KMS-11 (cell line): Measurements from ENCODE around the gene ST8SIA3.

Source experiments
- H2AFZ ChIP-seq: fragments of 200-600 bp; sonication (generic); 2 replicates; pipeline ENCODE4 v1.6.1; 2016; ENCODE audit warnings: antibody characterized with exemption, mixed run types, low read depth
- H3K27ac ChIP-seq: fragments of 200-600 bp; sonication (generic); 2 replicates; pipeline ENCODE4 v1.6.1; 2016; ENCODE audit warnings: mild to moderate bottlenecking, mixed run types
- H3K27me3 ChIP-seq: fragments of 200-600 bp; sonication (generic); 2 replicates; pipeline ENCODE4 v1.6.1; 2017; ENCODE audit warnings: mild to moderate bottlenecking, low read depth, mixed run types, moderate library complexity; ENCODE audit not compliant: insufficient read depth
- H3K36me3 ChIP-seq: fragments of 200-600 bp; sonication (generic); 2 replicates; pipeline ENCODE4 v1.6.1; 2017; ENCODE audit warnings: mild to moderate bottlenecking, mixed run types; ENCODE audit not compliant: insufficient read depth
- H3K4me1 ChIP-seq: fragments of 200-600 bp; sonication (generic); 2 replicates; pipeline ENCODE4 v1.6.1; 2016; ENCODE audit warnings: mild to moderate bottlenecking, low read depth, mixed run types; ENCODE audit not compliant: poor library complexity, severe bottlenecking
- H3K4me2 ChIP-seq: fragments of 200-600 bp; sonication (generic); 2 replicates; pipeline ENCODE4 v1.7.0; 2016; ENCODE audit warnings: mild to moderate bottlenecking, mixed run types
- H3K4me3 ChIP-seq: fragments of 200-600 bp; sonication (generic); IDR thresholded peaks from 2 replicates; pipeline ENCODE4 v1.6.1; 2017; ENCODE audit warnings: low read depth, low read length, mixed read lengths; ENCODE audit not compliant: insufficient read depth
- H3K79me2 ChIP-seq: fragments of 200-600 bp; sonication (generic); 2 replicates; pipeline ENCODE4 v1.6.1; 2016; ENCODE audit warnings: low read depth, mixed run types; ENCODE audit not compliant: insufficient read depth
- H3K9ac ChIP-seq: fragments of 200-600 bp; sonication (generic); 2 replicates; pipeline ENCODE4 v1.6.1; 2016; ENCODE audit warnings: mild to moderate bottlenecking, mixed run types
- H4K20me1 ChIP-seq: fragments of 200-600 bp; sonication (generic); 2 replicates; pipeline ENCODE4 v1.6.1; 2016; ENCODE audit warnings: mild to moderate bottlenecking, mixed run types; ENCODE audit not compliant: insufficient read depth
- CTCF ChIP-seq: fragments of 200-600 bp; sonication (generic); conservative IDR thresholded peaks from 2 replicates; pipeline ENCODE4 v1.6.1; 2017; ENCODE audit warnings: low read depth, mild to moderate bottlenecking, antibody characterized with exemption, low read length, moderate library complexity, mixed read lengths

Gene ST8SIA3

GRCh38 chr18:57397440-57398132 is 45.2 kb downstream of the ST8SIA3 start:
- Histone ChIP-seq H3K79me2 (no peaks in the 10 kb centered on the region), H3K4me3 (no peak overlapping the region), H3K27me3 (no peaks in the 10 kb centered on the region), H3K4me2 (no peak overlapping the region), H3K36me3 (no peaks in the 10 kb centered on the region), H3K4me1 (no peaks in the 10 kb centered on the region), H3K27ac (no peak overlapping the region), H3K9ac (no peak overlapping the region), H4K20me1 (no peaks in the 10 kb centered on the region), H2AFZ (no peak overlapping the region)
- no peak for TF ChIP-seq CTCF

- no peak overlapping the region for H3K9ac ChIP-seq
- H4K20me1 ChIP-seq = no peaks in the 10 kb centered on the region
- H3K79me2 ChIP-seq = no peaks in the 10 kb centered on the region
- no peak overlapping the region for H3K4me2 ChIP-seq
- no peak overlapping the region for H2AFZ ChIP-seq
- TF ChIP-seq CTCF = no peak
- H3K27me3 ChIP-seq = no peaks in the 10 kb centered on the region
- no peaks in the 10 kb centered on the region for H3K36me3 ChIP-seq
- H3K27ac ChIP-seq = no peak overlapping the region
- no peak overlapping the region for H3K4me3 ChIP-seq
- H3K4me1 ChIP-seq = peaks cover 9% of the 10 kb centered on the region
These were observed 52.0 kb downstream of the ST8SIA3 start for GRCh38 chr18:57404345-57404744.

- Histone ChIP-seq H4K20me1 (no peaks in the 10 kb centered on the region), H3K4me3 (no peak overlapping the region), H3K36me3 (no peaks in the 10 kb centered on the region), H3K79me2 (no peaks in the 10 kb centered on the region), H3K27me3 (no peaks in the 10 kb centered on the region), H2AFZ (no peak overlapping the region), H3K27ac (no peak overlapping the region), H3K4me1 (peaks cover 19% of the 10 kb centered on the region), H3K9ac (no peak overlapping the region), H3K4me2 (no peak overlapping the region)
- TF ChIP-seq CTCF = no peak
These were observed 57.3 kb downstream of the ST8SIA3 start for GRCh38 chr18:57409650-57410049.

GRCh38 chr18:57410749-57411148 is 58.4 kb downstream of the ST8SIA3 start:
- Histone ChIP-seq H3K27me3 (no peaks in the 10 kb centered on the region), H3K36me3 (no peaks in the 10 kb centered on the region), H3K79me2 (no peaks in the 10 kb centered on the region), H3K4me3 (no peak overlapping the region), H4K20me1 (no peaks in the 10 kb centered on the region), H3K9ac (no peak overlapping the region), H3K27ac (no peak overlapping the region), H2AFZ (no peak overlapping the region), H3K4me1 (peaks cover 12% of the 10 kb centered on the region), H3K4me2 (no peak overlapping the region)
- no peak for TF ChIP-seq CTCF
